HG03064 (cell line): ENCODE data around the gene KIAA1586.

Experiments used
- ATAC-seq: cut with Tn5 transposase; IDR thresholded peaks from one replicate; pipeline ENCODE4 v1.9.1; 2021; ENCODE audit warnings: low read depth; ENCODE audit not compliant: unreplicated experiment

The KIAA1586 gene

DNA sequence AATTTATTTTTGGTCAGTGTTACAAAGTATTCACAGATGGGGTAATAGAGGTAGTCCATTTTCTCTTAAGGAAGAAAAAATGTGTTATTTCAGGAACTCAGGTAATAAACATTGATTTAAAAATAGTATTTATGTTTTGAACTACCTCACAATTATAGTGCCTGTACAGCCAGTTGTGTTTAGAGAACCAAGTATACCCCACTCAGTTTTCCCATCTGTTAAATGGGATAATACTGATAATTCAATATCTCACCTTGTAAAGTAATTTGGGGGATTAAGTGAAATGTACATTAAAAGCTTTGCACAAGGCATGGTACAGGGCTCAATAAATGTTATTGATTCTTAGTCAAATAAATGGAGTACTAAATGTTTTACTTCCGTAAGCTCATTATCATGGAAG is 48.2 kb downstream of the KIAA1586 start:
- no peak for ATAC-seq

DNA sequence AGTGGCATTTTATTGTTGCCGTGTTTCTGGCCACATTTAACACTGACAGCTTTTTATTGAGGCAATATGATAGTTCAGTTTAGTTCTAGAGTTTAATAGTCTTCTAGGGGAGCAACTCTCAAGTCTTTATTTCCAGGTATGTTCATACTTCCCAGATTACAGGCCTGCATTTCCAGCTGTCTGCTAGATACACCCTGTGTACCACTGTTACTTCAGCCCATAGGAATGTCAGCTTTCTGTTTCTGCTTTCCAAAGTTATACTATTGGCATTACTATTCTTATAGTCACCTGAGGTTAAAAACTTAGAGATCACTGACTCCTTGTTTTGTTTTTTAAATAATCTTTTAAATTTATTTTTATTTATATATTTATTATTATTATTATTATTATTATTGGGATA is 51.1 kb downstream of the KIAA1586 start:
- no peak for ATAC-seq

DNA sequence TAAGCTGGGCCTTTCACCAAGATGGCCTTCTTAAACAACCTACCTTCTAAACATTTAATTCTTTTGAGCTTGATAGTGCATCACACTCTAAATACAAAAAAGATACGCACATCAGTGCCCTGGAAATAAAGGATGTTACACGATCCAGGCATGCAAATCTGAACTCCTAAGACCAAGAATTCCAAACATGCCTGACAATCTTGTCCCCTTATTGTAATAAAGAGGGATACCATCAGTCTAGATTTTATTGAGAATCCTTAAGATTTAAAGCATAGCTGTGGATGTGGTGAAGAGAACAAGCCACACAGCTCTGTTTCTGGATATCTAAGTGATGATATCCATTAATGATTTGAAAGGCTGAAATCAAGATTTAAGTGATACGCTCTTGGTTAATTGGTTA is 56.5 kb downstream of the KIAA1586 start:
- ATAC-seq = no peak

DNA sequence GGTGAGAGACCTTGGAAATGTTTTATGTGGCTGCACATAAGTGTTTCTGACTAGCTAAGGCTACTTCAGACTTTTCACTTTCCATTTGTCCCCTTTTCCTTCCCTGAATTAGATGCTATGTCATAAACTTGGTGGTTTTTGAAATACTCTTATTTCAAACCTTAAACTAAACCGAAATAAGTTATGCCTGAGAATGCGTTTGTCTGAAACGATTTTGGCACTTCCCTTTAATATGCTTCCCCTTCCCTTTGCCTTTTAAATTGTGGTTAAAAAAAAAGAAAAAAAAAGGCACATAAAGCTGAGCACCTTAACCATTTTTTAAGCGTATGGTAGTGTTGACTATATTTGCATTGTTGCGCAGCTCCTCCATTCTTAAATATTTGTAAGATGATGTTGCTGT is 57.8 kb downstream of the KIAA1586 start:
- no peak for ATAC-seq
